Measurements from ENCODE around the gene C11orf24. TPM values are rescaled to one million over a fixed set of nuclear protein-coding genes. Genes with fewer than 3 reads are reported as not detected.

The C11orf24 gene
- total RNA-seq, result 35.1 and 35.3 TPM in 2 replicates
- long read RNA-seq, transcript C11orf24-201 (4 exons, 2,063 nt), result major isoform, 5 of 10 reads
- long read RNA-seq, partial matches to known transcripts, result 1 of 10 reads
- long read RNA-seq, other reads (novel, unspliced or antisense), result 4 of 10 reads

GRCh38 chr11:68271781-68272608 is at the start of gene C11orf24:
C11orf24 (minus strand) TSS chr11:68271973; CDS start chr11:68263767, 8,206 bp downstream.
- DNase-seq (ENCODE audit: low spot score, unreplicated experiment), result peak; percentile 90
- Mint-ChIP-seq H3K27me3 (no peaks in the 10 kb centered on the region), H3K4me1 (ENCODE audit: low read depth) (peaks cover 19% of the 10 kb centered on the region), H3K27ac (peak within 1 kb of the TSS; percentile 98), H3K4me3 (ENCODE audit: low read depth) (peak within 1 kb of the TSS; percentile 95), H3K36me3 (ENCODE audit: insufficient read depth) (no peaks in the 10 kb centered on the region), H3K9me3 (ENCODE audit: low read depth) (no peaks in the 10 kb centered on the region)
- no peak for TF ChIP-seq CTCF (IDR thresholded peaks at IDR 0.05; ENCODE audit: unreplicated experiment)

- Mint-ChIP-seq H3K27me3 (no peaks in the 10 kb centered on the region), H3K36me3 (ENCODE audit: insufficient read depth) (peaks cover 10% of the 10 kb centered on the region), H3K9me3 (ENCODE audit: low read depth) (peaks cover 3% of the 10 kb centered on the region), H3K4me3 (ENCODE audit: low read depth) (no peak overlapping the region), H3K27ac (no peak overlapping the region), H3K4me1 (ENCODE audit: low read depth) (peaks cover 30% of the 10 kb centered on the region)
- no peak for TF ChIP-seq CTCF (IDR thresholded peaks at IDR 0.05; ENCODE audit: unreplicated experiment)
- no peak for DNase-seq (ENCODE audit: low spot score, unreplicated experiment)
Measured at GRCh38 chr11:68317147-68317785, 45.5 kb upstream of the C11orf24 start.

GRCh38 chr11:68315171-68315920 is 43.6 kb upstream of the C11orf24 start:
- peaks cover 2% of the 10 kb centered on the region for H3K36me3 Mint-ChIP-seq (ENCODE audit: insufficient read depth)
- peaks cover 29% of the 10 kb centered on the region for H3K4me1 Mint-ChIP-seq (ENCODE audit: low read depth)
- H3K4me3 Mint-ChIP-seq (ENCODE audit: low read depth), result peak overlapping the region; percentile 88
- TF ChIP-seq CTCF (IDR thresholded peaks at IDR 0.05; ENCODE audit: unreplicated experiment), result no peak
- H3K27ac Mint-ChIP-seq, result peak overlapping the region; percentile 96
- DNase-seq (ENCODE audit: low spot score, unreplicated experiment), result no peak
- H3K9me3 Mint-ChIP-seq (ENCODE audit: low read depth), result no peaks in the 10 kb centered on the region
- no peaks in the 10 kb centered on the region for H3K27me3 Mint-ChIP-seq

GRCh38 chr11:68314203-68315170 is 42.7 kb upstream of the C11orf24 start:
- TF ChIP-seq CTCF (IDR thresholded peaks at IDR 0.05; ENCODE audit: unreplicated experiment), result no peak
- no peak for DNase-seq (ENCODE audit: low spot score, unreplicated experiment)
- H3K4me3 Mint-ChIP-seq (ENCODE audit: low read depth), result peak overlapping the region; percentile 88
- no peaks in the 10 kb centered on the region for H3K9me3 Mint-ChIP-seq (ENCODE audit: low read depth)
- H3K27ac Mint-ChIP-seq, result peak overlapping the region; percentile 96
- H3K4me1 Mint-ChIP-seq (ENCODE audit: low read depth), result peaks cover 31% of the 10 kb centered on the region
- H3K36me3 Mint-ChIP-seq (ENCODE audit: insufficient read depth), result peaks cover under 1% of the 10 kb centered on the region
- H3K27me3 Mint-ChIP-seq, result no peaks in the 10 kb centered on the region
